Transverse colon (tissue), 4 donors: ENCODE data around the gene GIMD1.

Source experiments
- CTCF ChIP-seq, 5 experiments: fragments of 200-600 bp in 3 of 5; fragments of 450-650 bp in 2 of 5; sonication (generic) in 3 of 5; IDR thresholded peaks; 1 replicate in 2 of 5; 2 replicates in 3 of 5; pipeline ENCODE4 v1.5.1; 2016 to 2017; ENCODE audit warnings: antibody characterized with exemption in 5 of 5, inconsistent platforms in 3 of 5, mild to moderate bottlenecking in 2 of 5, moderate library complexity in 1 of 5
- POLR2AphosphoS5 ChIP-seq, 3 donors: sonication (generic); formaldehyde crosslinking; IDR thresholded peaks; one replicate each; pipeline ENCODE4 v1.6.1; 2016; ENCODE audit warnings: antibody characterized with exemption in 3 of 3

- TF ChIP-seq CTCF (IDR thresholded peaks at IDR 0.05) (no peak), POLR2AphosphoS5 (IDR thresholded peaks at IDR 0.05) (no peak)
Measured at GRCh38 chr4:106395582-106395981, 27.0 kb upstream of the GIMD1 start.
